ENCODE data around the gene CCL26.
A peak's percentile ranks its signal among the peaks of the same experiment; 100 is the strongest.

- TF ChIP-seq TAF1 (IDR thresholded peaks at IDR 0.05; ENCODE audit: borderline replicate concordance, low read depth, low read length) (no peak), CTCF (IDR thresholded peaks at IDR 0.05 in 2 of 3, conservative IDR thresholded peaks at IDR 0.05 in 1 of 3; ENCODE audit: control insufficient read depth in 2 of 3, extremely low read depth in 1 of 3, insufficient read depth in 1 of 3, low read depth in 3 of 3, low read length in 3 of 3) (peak; percentile 38 to 42 (median 41); a peak in 4 of 6 replicates), SUPT20H (IDR thresholded peaks at IDR 0.05; ENCODE audit: borderline replicate concordance, control insufficient read depth, low read depth, low read length) (no peak), RAD21 (IDR thresholded peaks at IDR 0.05; ENCODE audit: insufficient read depth, low read depth, low read length) (peak; percentile 51)
Measured at GRCh38 chr7:75756991-75757676, 14.9 kb downstream of the CCL26 start.

Data from GM12878 (cell line).